Astrocyte (in vitro differentiated cells and primary cell): ENCODE results near the gene ATAD2B. TPM values are rescaled to one million over a fixed set of nuclear protein-coding genes. Genes with fewer than 3 reads are reported as not detected.

ENCODE experiments used
- DNase-seq: peaks from one replicate; pipeline ENCODE4 v3.0.0-alpha.2; 2010; ENCODE audit warnings: low read depth
- FAIRE-seq: peaks from 2 replicates; lab custom pipeline; 2011; peaks lifted over from hg19 to GRCh38; lab: Jason Lieb, UNC
- H2AFZ ChIP-seq: 2 replicates; pipeline ENCODE4 v1.6.0; 2012; ENCODE audit warnings: low read depth, low read length, inconsistent platforms
- H3K27ac ChIP-seq: 2 replicates; pipeline ENCODE4 v1.5.1; 2011; ENCODE audit warnings: low read depth, low read length, inconsistent platforms
- H3K27me3 ChIP-seq: 2 replicates; pipeline ENCODE4 v1.6.0; 2011; ENCODE audit warnings: low read length, inconsistent platforms; ENCODE audit not compliant: insufficient read depth
- H3K36me3 ChIP-seq: 2 replicates; pipeline ENCODE4 v1.5.1; 2011; ENCODE audit warnings: low read length, inconsistent platforms; ENCODE audit not compliant: insufficient read depth
- H3K4me1 ChIP-seq: 2 replicates; pipeline ENCODE4 v1.5.1; 2011; ENCODE audit warnings: low read length, inconsistent platforms; ENCODE audit not compliant: insufficient read depth
- H3K4me2 ChIP-seq: 2 replicates; pipeline ENCODE4 v1.6.0; 2012; ENCODE audit warnings: low read length, inconsistent platforms
- H3K4me3 ChIP-seq: 2 replicates; pipeline ENCODE4 v1.5.1; 2011; ENCODE audit warnings: low read depth, mild to moderate bottlenecking, low read length, inconsistent platforms; ENCODE audit not compliant: insufficient read depth
- H3K79me2 ChIP-seq: 2 replicates; pipeline ENCODE4 v1.6.0; 2012; ENCODE audit warnings: mild to moderate bottlenecking, low read length, inconsistent platforms; ENCODE audit not compliant: insufficient read depth
- H3K9ac ChIP-seq: 2 replicates; pipeline ENCODE4 v1.6.0; 2012; ENCODE audit warnings: mild to moderate bottlenecking, low read length, inconsistent platforms
- H3K9me3 ChIP-seq: 2 replicates; pipeline ENCODE4 v1.5.1; 2012; ENCODE audit warnings: low read depth, mild to moderate bottlenecking, low read length, inconsistent platforms; ENCODE audit not compliant: insufficient read depth
- H4K20me1 ChIP-seq: 2 replicates; pipeline ENCODE4 v1.6.0; 2012; ENCODE audit warnings: low read length, inconsistent platforms; ENCODE audit not compliant: insufficient read depth
- H3K27ac Mint-ChIP-seq: one replicate; pipeline ENCODE4 v1.8.0; 2021; ENCODE audit warnings: mild to moderate bottlenecking, mixed read lengths; ENCODE audit not compliant: unreplicated experiment
- H3K27me3 Mint-ChIP-seq: one replicate; pipeline ENCODE4 v1.8.0; 2021; ENCODE audit warnings: low read depth, mixed read lengths; ENCODE audit not compliant: unreplicated experiment
- H3K36me3 Mint-ChIP-seq: one replicate; pipeline ENCODE4 v1.8.0; 2021; ENCODE audit warnings: low read depth, mixed read lengths; ENCODE audit not compliant: unreplicated experiment
- H3K4me1 Mint-ChIP-seq: one replicate; pipeline ENCODE4 v1.8.0; 2021; ENCODE audit warnings: low read depth, mixed read lengths; ENCODE audit not compliant: unreplicated experiment
- H3K4me3 Mint-ChIP-seq: one replicate; pipeline ENCODE4 v1.8.0; 2021; ENCODE audit warnings: mild to moderate bottlenecking, moderate library complexity, mixed read lengths; ENCODE audit not compliant: unreplicated experiment
- H3K9me3 Mint-ChIP-seq: one replicate; pipeline ENCODE4 v1.8.0; 2021; ENCODE audit warnings: mild to moderate bottlenecking, mixed read lengths; ENCODE audit not compliant: unreplicated experiment
- CTCF ChIP-seq: IDR thresholded peaks from 2 replicates; pipeline ENCODE4 v1.5.1; 2011; ENCODE audit warnings: low read depth, mild to moderate bottlenecking, inconsistent platforms, low read length, moderate library complexity; ENCODE audit not compliant: insufficient read depth
- EZH2 ChIP-seq: IDR thresholded peaks from 2 replicates; pipeline ENCODE4 v1.6.1; 2012; ENCODE audit warnings: mild to moderate bottlenecking, low read length, inconsistent platforms; ENCODE audit not compliant: insufficient read depth
- total RNA-seq: library from RNA; stranded (reverse); gene quantifications from 2 replicates; pipeline ENCODE4 v1.2.1, GENCODE V29; 2021

The ATAD2B gene
- total RNA-seq, 1 donor from 2014 or later, result 12.2 TPM

- no peak overlapping the region for H3K4me3 Mint-ChIP-seq
- DNase-seq, result no peak
- H3K9me3 Mint-ChIP-seq, result peaks cover 1% of the 10 kb centered on the region
- H3K27ac Mint-ChIP-seq, result no peak overlapping the region
- Histone ChIP-seq H3K9ac (no peak overlapping the region), H3K9me3 (no peaks in the 10 kb centered on the region), H3K79me2 (no peaks in the 10 kb centered on the region), H3K27ac (no peak overlapping the region), H3K4me3 (no peak overlapping the region), H4K20me1 (peaks cover 5% of the 10 kb centered on the region), H2AFZ (no peak overlapping the region), H3K36me3 (no peaks in the 10 kb centered on the region), H3K27me3 (no peaks in the 10 kb centered on the region), H3K4me1 (no peaks in the 10 kb centered on the region), H3K4me2 (no peak overlapping the region)
- peaks cover 7% of the 10 kb centered on the region for H3K4me1 Mint-ChIP-seq
- peaks cover 20% of the 10 kb centered on the region for H3K36me3 Mint-ChIP-seq
- no peak for TF ChIP-seq EZH2
- TF ChIP-seq CTCF, result no peak
- no peak for FAIRE-seq
- H3K27me3 Mint-ChIP-seq, result no peaks in the 10 kb centered on the region
Observed at GRCh38 chr2:23708771-23709170, 218.2 kb downstream of the ATAD2B start.

- Histone ChIP-seq H3K4me1 (no peaks in the 10 kb centered on the region), H3K79me2 (no peaks in the 10 kb centered on the region), H4K20me1 (no peaks in the 10 kb centered on the region), H2AFZ (no peak overlapping the region), H3K36me3 (no peaks in the 10 kb centered on the region), H3K27me3 (no peaks in the 10 kb centered on the region), H3K9ac (no peak overlapping the region), H3K27ac (no peak overlapping the region), H3K4me3 (no peak overlapping the region), H3K4me2 (no peak overlapping the region), H3K9me3 (no peaks in the 10 kb centered on the region)
- H3K27me3 Mint-ChIP-seq, result no peaks in the 10 kb centered on the region
- H3K9me3 Mint-ChIP-seq, result peaks cover 1% of the 10 kb centered on the region
- DNase-seq (no peak), FAIRE-seq (no peak)
- H3K36me3 Mint-ChIP-seq, result peaks cover 28% of the 10 kb centered on the region
- TF ChIP-seq CTCF (no peak), EZH2 (no peak)
- peaks cover under 1% of the 10 kb centered on the region for H3K4me1 Mint-ChIP-seq
- no peak overlapping the region for H3K4me3 Mint-ChIP-seq
- H3K27ac Mint-ChIP-seq, result no peak overlapping the region
Observed at GRCh38 chr2:23707096-23707495, 219.8 kb downstream of the ATAD2B start.

GRCh38 chr2:23706613-23707078, 220.3 kb downstream of the ATAD2B start:
- FAIRE-seq, result no peak
- H3K27ac ChIP-seq, result no peak overlapping the region

More at GRCh38 chr2:23706613-23707078, 220.3 kb downstream of the ATAD2B start:
- no peaks in the 10 kb centered on the region for H3K27me3 Mint-ChIP-seq
- no peaks in the 10 kb centered on the region for H3K36me3 ChIP-seq
- TF ChIP-seq CTCF, result no peak
- no peak for TF ChIP-seq EZH2
- H3K27ac Mint-ChIP-seq, result no peak overlapping the region
- no peaks in the 10 kb centered on the region for H3K79me2 ChIP-seq
- H2AFZ ChIP-seq, result no peak overlapping the region
- H3K9me3 Mint-ChIP-seq, result peaks cover 1% of the 10 kb centered on the region
- no peak overlapping the region for H3K4me3 Mint-ChIP-seq
- no peaks in the 10 kb centered on the region for H3K9me3 ChIP-seq
- no peak overlapping the region for H3K9ac ChIP-seq
- no peak overlapping the region for H3K4me3 ChIP-seq
- no peaks in the 10 kb centered on the region for H3K27me3 ChIP-seq
- H3K4me1 Mint-ChIP-seq, result no peaks in the 10 kb centered on the region
- DNase-seq, result no peak
- no peaks in the 10 kb centered on the region for H4K20me1 ChIP-seq
- H3K36me3 Mint-ChIP-seq, result peaks cover 28% of the 10 kb centered on the region
- no peak overlapping the region for H3K4me2 ChIP-seq
- H3K4me1 ChIP-seq, result no peaks in the 10 kb centered on the region
